Measurements from ENCODE around the gene LMBR1.
"Not testable (repeated sequence)": the region's sequence is repeated elsewhere in the genome, so short reads cannot be mapped to it uniquely, and the experiment has no call there.

Gene LMBR1

DNA sequence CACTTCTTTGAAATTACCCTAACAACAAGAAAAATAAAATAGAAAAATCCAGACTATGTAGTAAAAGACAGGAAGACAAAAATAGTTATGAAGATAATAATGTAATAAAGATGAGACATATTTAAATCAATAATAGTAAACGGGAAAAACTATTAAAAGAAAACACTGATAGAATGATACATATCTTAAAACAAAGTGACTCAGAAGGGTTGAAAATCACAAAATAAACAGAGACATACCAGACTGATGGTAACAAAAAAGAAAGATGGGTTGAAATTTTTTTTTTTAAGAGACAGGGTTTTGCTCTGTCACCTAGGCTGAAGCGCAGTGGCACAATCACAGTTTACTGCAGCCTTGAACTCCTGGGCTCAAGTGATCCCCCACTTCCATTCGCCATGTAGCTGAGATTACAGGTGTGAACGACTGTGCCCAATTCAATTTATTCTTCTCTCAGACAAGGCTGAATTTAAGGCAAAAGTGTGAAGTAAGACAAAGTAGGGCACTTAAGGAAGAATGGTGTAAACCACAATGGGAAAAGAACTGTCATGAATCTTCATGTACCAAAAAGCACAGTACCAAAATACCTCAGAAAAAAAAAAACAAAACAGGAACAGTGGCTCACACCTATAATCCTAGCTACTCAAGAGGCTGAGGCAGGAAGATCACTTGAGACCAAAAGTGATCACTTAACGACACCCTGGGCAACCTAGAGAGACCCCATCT, 47.4 kb downstream of the LMBR1 start:
- no peak for DNase-seq (ENCODE audit: low read depth in 2 of 2)

DNA sequence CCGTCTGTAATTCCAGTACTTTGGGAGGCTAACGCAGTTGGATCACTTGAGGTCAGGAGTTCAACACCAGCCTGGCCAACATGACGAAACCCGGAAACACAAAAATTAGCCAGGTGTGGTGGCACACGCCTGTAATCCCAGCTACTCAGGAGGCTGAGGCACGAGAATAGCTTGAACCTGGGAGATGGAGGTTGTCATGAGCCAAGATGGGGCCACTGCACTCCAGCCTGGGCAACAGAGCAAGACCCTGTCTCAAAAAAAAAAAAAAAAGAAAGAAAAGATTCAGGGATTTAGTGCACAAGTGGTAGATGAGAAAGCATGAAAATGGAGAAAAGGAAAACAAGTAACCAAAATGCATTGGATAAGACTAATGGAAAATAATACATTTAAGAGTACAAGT, 49.4 kb downstream of the LMBR1 start:
- not testable (repeated sequence) for DNase-seq (ENCODE audit: low read depth in 2 of 2)

DNA sequence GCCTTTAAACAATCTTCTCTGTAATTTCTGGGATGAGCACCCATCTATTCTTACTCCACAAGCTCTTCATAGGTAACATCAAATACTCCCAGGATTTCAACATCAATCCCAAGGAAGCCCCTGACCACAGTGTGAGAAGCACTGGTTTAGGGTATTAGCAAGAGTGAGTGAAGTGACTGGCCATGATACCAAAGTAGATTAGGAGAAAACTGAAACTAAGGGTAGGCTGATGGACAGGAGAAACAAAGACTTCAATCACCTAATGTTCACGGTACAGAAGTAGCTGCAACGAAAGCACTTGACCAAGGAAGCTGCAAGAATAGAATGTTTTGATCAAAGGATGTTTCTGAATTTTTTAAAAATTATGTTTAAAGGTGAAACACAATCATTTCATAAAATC, 49.8 kb downstream of the LMBR1 start:
- no peak for DNase-seq (ENCODE audit: low read depth in 2 of 2)

DNA sequence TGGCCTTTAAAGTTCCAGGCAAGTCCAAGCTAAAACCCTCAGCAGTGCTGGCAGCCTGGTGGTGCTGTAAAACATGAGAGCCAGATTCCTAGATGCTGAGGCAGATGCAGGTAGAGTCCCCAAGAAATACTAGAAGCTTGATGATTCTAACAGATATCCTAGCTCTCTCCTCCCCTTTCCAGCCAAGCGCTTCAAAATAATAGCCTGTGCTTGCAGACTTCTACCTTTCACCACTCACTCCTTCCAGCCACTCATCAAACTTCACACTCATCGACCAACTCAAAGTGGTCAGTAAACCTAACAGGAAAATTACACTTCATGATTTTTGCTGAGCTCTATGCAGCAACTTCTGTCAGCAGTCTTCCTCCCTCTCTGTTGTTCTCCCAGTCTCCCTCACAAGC, 50.2 kb downstream of the LMBR1 start:
- DNase-seq (ENCODE audit: low read depth in 2 of 2), result no peak

DNA sequence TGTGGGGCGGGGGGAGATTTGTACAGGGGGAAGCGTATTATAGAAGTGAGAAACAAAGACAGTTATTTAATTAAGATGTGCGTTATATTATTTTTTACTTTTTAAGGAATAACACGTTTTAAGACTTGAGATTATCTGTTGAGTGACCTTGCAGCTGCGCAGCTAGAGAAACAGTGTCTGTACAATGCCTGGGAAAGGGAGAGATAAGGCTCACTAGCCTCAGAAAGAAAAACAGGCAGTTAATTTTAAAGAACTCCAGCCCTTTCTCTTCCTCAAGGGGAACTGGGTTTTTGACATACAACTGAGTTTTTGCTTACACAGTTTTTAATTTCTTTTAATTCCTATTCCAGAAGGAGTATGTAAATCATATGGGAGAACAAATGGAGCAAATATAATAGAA, 50.7 kb downstream of the LMBR1 start:
- no peak for DNase-seq (ENCODE audit: low read depth in 2 of 2)

DNA sequence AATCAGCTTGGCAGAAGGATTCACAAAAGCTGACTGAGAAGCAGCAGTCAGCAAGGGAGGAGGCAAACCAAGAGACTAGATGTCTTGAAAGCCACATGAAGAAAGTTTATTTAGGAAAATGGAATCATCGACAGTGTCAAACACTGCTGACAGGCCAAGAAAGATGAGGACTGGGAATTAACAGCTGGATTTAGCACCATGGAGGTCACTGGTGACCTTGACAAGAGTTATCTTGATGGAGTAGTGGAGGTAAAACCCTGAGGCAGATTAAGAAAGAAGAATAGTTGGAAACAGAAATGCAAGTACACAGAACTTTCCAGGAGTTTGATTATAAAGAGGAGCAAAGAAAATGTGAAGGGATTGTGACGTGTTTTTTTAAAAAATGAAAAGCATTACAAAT, 51.5 kb downstream of the LMBR1 start:
- DNase-seq (ENCODE audit: low read depth in 2 of 2), result no peak

DNA sequence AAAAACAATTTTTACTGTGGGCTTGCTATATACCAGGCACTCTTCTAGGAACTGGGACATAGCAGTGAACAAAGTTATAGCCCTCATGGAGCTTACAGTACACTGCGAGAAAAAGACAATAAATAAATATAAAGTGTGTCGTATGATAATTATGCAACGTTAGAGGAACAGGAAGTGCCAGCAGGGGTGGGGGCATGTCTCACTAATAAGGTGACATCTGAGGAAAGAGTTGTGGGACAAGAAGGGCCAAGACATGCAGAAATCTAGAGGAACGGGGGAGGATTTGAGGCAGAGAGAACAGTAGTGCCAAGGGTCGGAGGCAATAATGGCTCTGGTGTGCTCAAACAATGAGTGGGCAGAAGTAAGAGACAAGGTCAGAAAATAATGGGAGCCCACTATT, 52.8 kb downstream of the LMBR1 start:
- DNase-seq (ENCODE audit: low read depth in 2 of 2), result no peak

DNA sequence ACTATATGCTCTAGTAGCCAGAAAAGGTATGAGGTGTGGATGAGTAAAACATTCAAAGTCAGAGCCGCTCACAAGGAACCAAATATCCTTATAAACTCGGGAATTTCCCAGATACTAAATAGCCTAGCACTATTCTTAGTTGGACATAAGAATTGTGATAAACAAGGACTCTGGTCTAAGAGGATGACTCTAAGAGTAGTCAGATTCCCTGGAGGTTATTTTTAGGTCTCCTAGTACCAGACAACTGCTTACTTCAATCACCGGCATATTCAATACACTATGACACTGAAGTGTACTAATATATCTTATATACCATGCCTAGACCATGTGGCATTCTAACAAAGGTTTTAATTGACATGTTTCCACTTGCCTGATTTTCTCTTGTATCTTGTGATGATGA, 56.5 kb downstream of the LMBR1 start:
- no peak for DNase-seq (ENCODE audit: low read depth in 2 of 2)

DNA sequence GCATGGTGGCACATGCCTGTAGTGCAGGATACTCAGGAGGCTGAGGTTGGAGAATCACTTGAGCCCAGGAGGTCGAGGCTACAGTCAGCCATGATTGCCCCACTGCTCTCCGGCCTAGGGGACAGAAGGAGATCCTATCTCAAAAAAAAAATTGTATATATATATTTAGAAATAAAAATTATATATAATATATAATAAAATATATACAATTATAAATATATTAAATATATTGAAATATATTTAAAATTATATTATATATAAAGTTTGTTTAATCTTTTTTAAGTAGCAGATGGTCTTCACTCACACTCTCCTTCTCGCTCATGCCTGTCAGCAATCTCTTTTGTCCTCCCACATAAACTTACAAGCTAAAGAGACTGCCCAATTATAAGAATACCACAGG, 58.5 kb downstream of the LMBR1 start:
- no peak for DNase-seq (ENCODE audit: low read depth in 2 of 2)

DNA sequence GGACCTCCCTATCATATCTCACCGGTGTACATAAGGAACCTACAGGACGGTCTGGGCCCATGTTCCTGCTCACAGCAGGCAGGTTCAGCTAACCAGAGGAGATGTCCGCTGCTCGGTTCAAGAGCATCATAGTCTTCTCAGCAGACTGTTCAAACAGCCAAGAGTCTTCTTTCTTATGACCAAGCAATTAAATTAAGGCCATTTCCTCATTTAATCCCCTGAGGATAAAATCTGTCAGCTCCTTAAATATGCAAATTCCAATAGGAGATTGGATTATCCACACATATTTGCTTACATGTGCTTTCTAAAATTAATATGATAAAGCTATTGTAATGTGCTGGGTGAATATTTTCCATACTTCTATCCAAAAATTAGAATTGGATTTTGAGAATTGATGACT, 59.7 kb downstream of the LMBR1 start:
- no peak for DNase-seq (ENCODE audit: low read depth in 2 of 2)

DNA sequence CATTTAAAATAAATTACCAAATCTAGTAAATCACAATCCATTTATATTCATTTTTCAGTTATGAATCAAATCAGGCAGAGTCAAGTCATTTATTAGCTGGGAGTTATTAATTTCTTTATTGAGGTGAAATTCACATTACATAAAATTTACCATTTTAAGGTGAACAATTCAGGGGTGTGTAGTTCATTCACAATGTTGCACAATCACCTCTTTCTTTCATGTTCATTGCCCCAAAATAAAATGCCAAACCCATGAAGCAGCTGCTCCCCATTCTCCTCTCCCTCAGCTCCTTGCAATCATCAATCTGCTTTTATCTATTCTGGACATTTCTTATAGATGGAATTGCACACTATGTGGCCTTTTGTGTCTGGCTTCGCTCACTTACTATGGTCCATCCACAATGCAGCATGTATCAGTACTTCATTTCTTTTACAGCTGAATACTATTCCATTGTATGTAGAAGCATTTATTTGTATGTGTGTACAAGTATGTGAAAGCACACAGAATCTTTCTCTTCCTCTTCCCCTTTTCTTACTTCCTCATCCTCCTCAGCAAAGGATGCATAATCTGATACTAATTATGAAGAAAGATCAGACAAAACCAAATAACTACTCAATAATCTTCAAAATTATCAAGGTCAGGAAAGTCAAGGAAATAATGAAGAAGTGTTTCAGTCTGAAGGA, 60.6 kb downstream of the LMBR1 start:
- DNase-seq (ENCODE audit: low read depth in 2 of 2), result no peak

DNA sequence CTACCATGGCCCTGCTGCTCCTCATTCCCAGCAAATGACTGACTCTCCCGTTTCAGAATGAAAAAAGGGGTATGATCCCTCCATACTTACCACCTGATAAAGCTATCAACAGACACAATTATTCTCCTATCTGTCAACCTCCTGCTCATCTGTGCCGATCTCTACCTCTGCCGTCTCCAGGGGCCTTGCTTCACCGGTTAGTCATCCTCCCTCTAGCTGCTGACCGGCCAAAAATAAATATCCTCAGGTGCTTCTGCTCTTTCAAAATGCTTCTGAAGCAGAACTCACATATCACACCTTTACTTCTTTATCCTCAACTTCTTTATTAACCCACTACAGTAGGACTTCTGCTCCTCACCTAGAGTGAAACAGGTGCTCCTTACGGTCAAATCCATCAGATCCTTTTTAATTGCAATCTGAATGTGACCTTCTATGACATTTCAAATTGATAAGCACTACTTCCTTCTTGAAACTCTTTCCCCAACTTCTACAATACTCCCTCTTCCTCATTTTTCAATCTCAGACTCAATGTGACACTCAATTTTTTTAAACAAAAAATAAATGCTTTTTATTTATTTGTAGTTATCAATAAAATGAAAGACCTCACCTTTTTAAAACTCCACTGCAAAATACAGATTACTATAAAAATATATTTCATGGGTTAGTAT, 63.2 kb downstream of the LMBR1 start:
- DNase-seq (ENCODE audit: low read depth in 2 of 2), result no peak

DNA sequence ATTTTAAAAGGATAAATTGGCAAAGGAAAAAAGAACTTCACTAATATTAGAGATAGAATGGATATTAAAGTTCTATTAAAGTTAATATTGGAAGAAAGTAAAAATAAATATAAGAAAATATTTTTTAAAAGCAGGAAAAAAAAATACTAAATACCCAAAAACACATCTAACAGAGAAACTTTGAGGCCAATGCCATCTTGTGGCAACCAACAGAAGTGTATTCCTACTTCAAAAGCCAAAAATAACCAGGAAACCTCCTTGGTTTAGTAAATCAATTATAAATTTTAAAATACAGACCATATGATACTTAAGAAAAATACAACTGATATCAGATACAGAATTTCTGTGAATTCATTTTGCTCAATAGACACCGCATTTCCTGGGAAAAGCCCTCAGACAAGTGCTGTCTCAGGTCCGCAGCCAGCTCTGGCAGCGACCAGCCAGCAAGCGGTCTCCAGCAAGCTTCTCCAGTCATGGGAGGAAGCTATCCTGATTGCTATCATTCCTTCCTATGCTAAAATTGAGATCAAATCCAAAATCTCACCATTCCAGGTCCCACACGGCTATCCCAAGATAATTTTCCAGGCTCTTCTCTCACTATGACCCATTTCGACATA, 65.3 kb downstream of the LMBR1 start:
- no peak for DNase-seq (ENCODE audit: low read depth in 2 of 2)

DNA sequence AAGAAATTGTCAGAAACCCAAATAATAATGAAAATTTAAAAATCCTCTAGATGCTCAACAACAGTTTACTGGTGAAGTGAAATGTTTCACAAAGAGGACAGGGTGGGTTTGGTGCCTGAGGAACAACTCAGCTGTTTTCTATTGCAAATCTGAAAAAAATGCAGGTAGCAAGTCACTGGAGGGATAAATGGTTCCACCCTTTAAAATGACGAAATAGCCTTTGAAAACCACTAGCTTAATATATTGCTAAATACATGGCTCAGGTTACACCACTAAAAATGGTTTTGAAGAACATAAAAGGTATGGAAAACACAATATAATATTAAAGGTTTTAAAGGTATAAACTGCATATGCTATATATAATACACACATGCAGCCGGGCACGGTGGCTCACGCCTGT, 69.5 kb downstream of the LMBR1 start:
- no peak for DNase-seq (ENCODE audit: low read depth in 2 of 2)

DNA sequence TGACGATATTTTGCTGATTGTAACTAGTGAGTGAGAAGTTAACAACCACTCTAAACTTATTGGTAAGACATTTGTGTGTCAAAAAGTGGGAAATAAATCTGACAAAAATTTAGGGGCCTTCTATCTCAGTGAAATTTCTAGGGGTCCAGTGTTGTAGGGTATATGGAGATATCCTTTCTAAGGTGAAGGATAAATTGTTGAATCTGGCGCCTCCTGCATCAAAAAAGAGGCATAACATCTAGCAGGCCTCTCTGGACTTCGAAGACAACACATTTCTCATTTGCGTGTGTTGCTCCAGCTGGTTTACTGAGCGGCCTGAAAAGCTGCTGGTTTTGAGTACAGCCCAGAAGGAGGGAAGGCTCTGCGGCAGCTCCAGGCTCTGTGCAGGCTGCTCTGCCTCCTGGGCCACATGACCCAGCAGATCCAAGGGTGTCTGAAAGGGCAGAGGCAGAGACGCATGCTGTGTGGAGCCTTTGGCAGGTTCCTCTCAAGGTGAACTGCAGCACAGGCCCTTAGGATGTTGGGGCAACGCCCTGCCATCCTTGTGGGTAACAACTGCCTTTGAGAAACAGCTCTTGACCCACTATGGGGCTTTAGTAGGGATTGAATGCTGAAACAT, 72.4 kb downstream of the LMBR1 start:
- DNase-seq (ENCODE audit: low read depth in 2 of 2), result no peak

DNA sequence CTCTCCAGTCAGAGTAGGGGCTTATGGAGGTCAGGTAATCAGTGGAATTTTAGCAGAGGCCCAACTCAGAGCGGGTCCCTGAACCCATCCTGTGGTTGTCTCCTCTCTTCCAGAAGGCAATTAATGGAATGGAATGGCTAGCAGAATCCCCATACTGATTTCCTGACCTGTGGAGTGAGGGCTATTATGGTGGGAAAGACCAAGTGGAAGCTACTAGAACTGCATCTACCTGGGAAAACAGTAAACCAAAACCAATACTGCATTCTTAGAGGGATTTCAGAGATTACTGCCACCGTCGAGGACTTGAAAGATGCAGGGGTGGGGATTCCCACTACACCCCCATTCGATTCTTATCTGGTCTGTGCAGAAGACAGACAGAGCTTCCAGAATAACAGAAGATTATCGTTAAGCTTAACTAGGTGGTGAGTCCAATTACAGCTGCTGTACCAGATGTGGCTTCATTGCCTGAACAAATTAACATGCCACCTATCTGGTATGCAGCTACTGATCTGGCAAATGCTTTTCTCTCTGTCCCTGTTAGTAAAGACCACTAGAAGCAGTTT, 73.2 kb downstream of the LMBR1 start:
- DNase-seq (ENCODE audit: low read depth in 2 of 2), result no peak

DNA sequence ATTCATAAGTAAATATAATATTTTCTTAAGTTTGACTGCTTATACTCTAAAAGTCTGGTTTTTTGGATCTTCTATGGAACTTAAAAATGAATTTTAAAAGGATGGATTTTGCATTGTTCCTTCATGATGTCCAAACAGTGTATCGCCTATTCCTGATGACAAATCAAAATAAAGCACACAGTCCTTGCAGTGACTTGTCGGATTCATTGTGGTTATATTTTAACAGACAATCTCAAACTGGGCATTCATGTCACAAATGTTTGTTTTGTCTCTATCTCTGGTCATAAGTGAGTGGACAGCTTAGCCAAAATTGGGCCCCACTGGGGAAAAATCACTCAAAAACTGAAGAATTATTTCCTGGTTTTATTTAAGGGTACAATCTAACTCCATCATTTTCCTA, 74.8 kb downstream of the LMBR1 start:
- no peak for DNase-seq (ENCODE audit: low read depth in 2 of 2)

DNA sequence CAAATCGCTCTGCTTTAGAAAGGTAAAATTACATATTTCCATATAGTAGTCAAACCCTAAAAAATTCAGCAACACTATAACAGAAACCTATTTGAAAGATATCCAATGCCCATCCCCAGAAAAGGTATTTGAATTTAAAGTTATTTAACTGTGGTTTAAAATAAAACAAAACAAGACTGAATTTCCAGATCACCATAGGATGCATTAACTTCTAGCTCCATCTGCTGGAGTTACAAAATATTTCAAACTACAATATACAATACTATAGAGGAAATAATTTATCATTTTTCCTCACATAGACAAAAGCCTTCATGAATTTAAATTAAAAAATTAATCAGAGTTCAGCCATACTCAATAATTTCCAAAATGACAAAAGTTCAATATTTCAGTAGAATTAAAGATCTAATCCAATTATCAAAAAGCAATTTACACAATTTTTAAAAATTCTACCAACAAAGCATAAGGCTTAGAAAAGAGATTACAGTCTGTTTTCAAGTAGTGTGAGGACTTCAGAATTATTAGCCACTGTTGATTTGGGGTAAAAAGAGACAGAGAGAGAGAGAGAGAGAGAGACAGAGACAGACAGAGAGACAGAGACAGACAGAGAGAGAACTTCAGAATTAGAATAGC, 75.9 kb downstream of the LMBR1 start:
- no peak for DNase-seq (ENCODE audit: low read depth in 2 of 2)

DNA sequence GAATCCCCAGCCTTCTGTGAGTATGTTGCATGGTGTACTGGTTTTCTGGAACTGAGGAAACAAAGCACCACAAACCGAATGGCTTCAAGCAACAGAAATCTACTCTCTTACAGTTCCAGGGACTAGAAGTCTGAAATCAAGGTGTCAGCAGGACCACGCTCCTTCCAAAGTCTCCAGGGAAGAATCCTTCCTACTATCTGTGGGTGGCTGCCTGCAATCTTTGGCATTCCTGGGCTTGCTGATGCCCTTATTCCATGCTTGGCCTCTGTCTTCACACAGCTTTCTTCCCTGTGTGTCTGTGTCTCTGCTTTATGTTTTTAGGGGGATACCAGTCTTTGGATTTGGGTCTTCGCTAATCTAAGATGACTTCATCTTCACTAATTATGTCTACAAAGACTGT, 81.3 kb downstream of the LMBR1 start:
- no peak for DNase-seq (ENCODE audit: low read depth in 2 of 2)

DNA sequence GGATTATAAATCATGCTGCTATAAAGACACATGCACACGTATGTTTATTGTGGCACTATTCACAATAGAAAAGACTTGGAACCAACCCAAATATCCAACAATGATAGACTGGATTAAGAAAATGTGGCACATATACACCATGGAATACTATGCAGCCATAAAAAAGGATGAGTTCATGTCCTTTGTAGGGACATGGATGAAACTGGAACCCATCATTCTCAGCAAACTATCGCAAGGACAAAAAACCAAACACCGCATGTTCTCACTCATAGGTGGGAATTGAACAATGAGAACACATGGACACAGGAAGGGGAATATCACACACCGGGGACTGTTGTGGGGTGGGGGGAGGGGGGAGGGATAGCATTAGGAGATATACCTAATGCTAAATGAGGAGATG, 89.3 kb downstream of the LMBR1 start:
- DNase-seq (ENCODE audit: low read depth in 2 of 2), result not testable (repeated sequence)

DNA sequence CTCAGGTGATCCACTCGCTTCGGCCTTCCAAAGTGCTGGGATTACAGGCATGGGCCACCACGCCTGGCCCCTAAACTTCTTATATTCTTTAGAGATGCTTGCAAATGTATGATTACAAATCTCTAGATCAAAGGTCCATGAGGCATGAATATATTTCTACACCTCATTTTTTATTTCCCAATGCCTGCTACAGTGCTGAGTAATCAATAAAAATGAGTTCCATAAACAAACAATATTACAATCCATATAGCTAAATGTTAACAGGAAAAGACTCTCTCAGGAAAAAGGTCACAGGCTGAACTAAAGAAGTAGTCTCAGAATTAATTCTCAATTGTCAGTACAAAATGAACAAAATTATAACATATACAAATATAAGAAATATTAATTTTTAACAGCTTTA, 90.8 kb downstream of the LMBR1 start:
- no peak for DNase-seq (ENCODE audit: low read depth in 2 of 2)

DNA sequence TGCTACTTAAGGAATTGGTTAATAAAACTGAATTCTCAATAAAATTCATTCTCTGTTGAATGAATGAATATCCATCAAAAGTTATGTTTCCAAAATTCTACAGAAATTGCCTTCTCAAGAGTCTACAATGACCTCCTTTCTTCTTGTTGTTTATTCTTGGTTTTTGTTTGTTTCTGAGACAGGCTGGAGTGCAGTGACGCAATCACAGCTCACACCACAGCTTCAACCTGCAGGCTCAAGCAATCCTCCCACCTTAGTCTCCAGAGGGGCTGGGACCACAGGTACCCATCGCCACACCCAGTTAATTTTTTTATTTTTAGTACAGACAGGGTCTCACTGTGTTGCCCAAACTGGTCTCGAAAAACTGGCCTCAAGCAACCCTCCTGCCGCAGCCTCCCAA, 97.6 kb downstream of the LMBR1 start:
- no peak for DNase-seq (ENCODE audit: low read depth in 2 of 2)

All from stimulated activated CD4-positive, alpha-beta T cell treated with anti-CD3 and anti-CD28 coated beads, Interleukin-4, amount 100 ng/mL, for 48 hours (primary cell).